NOMO-1 treated with DMSO at 0.1 percent for 48 hours (cell line): ENCODE results near the gene MTA3.

ENCODE experiments used
- DNase-seq: peaks from one replicate; lab custom pipeline; 2025; ENCODE audit not compliant: unreplicated experiment; lab: John Stamatoyannopoulos, UW

MTA3 gene

DNA sequence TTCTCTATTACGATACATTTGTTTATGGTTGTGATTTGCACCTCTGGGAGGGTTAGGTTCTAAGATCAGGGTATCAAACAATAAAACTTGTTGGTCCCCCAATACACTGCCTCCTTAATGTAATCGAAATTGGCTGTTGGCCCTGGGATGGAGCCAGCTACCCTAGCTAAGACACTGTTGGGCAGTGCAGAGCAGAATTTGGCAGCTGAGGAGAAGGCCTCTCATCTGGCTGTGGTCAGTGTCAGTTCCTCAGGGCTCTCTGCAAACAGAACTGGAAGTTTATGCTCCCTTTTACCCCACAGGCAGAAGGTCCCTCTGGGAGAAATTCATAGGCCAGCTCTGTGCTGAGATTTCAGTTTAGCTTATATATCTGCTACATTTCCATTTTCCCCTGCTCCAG is 232.5 kb downstream of the MTA3 start:
- DNase-seq = no peak

DNA sequence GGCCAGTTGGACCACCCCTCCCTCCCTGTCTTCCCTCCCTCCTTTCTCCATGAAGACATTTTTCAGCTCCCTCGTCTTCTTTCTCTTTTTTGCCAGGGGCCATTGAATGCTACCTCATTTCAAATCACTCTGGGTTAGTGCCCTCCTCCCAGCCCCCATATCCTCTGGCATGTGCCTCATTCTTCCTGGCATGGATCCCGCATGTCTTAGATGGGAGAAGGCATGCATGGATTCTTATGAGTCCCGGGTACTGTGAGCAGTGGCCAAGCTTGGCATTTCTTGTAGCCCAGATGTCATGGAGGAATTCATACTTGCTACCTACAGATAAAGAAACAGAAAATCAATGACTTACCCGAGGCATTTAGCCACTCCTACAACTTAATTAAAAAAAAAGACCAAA is 232.9 kb downstream of the MTA3 start:
- DNase-seq = no peak

DNA sequence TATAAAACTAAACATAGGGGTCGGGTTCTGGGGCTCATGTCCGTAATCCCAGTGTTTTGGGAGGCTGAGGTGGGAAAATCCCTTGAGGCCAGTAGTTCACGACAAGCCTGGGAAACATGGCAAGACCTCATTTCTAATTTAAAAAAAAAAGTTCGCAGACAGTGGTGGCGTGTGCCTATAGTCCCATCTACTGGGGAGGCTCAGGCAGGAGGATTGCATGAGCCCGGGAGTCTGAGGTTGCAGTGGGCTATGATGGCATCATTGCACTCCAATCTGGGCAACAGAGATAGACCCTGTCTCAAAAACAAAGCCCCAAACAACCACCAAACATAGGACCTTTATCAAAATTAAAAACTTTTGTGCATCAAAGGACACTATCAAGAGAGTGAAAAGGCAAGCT is 233.7 kb downstream of the MTA3 start:
- DNase-seq = no peak

DNA sequence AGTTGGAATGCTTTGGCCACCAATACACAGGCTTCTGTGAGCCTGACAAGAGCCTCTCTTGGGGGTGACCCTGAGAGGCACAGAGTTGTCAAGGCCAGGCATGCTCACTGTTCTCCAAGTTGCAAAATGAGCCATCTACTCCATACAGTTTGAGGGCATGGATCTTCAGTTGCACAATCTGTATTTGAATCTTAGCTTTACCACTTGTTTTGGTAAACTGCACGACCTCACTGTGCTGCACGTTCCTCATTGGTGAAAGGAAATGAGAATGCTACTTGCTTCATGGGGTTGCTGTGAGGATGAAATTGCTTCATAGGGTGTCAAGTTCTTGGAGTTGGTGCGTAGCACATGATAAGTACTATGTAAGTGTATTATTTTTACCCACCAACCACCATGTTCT is 235.9 kb downstream of the MTA3 start:
- peak; percentile 94 for DNase-seq

DNA sequence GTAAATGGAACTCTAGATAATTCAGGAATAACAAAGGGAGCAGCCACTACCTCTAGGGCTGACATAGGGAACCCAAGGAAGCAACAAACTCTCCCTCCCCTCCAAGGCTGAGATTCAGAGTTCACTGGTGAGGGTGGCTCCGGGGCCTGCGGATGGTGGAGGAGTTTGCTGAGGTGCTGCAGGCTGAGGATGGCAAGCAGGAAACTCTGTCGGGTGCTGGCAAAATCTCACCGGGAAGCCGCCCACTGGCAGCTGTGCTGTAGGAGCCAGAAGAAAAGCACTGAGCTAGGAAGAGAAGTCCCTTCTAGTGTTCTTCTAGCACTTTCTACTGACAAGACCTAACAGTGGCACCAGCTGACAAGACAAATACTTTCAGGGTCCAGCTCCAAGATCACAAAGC is 236.5 kb downstream of the MTA3 start:
- no peak for DNase-seq
